Measurements from ENCODE around the gene LACRT. TPM values are rescaled to one million over a fixed set of nuclear protein-coding genes. Genes with fewer than 3 reads are reported as not detected.

LACRT gene
- total and polyA plus RNA-seq, 9 donors, result not detected

DNA sequence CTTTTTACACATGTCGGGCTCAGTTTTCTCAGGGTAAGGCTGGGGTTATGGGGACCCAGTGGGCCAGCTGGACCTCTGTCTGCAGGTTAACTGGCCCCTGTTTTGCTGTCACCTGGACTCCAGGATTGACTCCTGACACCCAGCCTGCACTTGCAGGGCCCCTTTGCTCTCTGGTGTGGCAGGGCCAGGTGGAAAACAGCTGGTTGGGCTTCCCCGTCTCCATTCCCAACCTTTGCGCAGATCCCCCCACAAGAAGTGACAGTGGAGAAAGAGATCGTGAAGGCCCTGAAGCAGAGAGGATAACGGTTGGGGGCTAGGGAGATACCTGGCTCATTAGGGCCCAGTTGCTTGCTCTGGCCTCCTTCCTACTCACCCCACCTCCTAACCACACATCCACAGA, 44.7 kb downstream of the LACRT start:
- Histone ChIP-seq H3K27ac (ENCODE audit: low read length) (no peak overlapping the region), H3K27me3 (ENCODE audit: control insufficient read depth, insufficient read depth, low read length) (peaks cover 41% of the 10 kb centered on the region), H3K9me3 (replicated peaks; ENCODE audit: control insufficient read depth, low read depth, low read length) (no peaks in the 10 kb centered on the region), H3K4me3 (ENCODE audit: low read length) (no peak overlapping the region), H3K36me3 (ENCODE audit: control insufficient read depth, insufficient read depth, low read length) (no peaks in the 10 kb centered on the region), H3K4me1 (ENCODE audit: control insufficient read depth, insufficient read depth, low read length) (peaks cover 30% of the 10 kb centered on the region)
- 30% methylated on average over 2 of the region's 5 CpGs for WGBS (ENCODE audit: insufficient coverage)
- no peak for DNase-seq

GRCh38 chr12:54588890-54589267, 45.8 kb downstream of the LACRT start:
- 19% methylated on average over 13 of the region's 13 CpGs for WGBS (ENCODE audit: insufficient coverage)
- no peak for DNase-seq
- Histone ChIP-seq H3K4me3 (ENCODE audit: low read length) (peak overlapping the region; percentile 37), H3K9me3 (replicated peaks; ENCODE audit: control insufficient read depth, low read depth, low read length) (no peaks in the 10 kb centered on the region), H3K4me1 (ENCODE audit: control insufficient read depth, insufficient read depth, low read length) (peaks cover 31% of the 10 kb centered on the region), H3K36me3 (ENCODE audit: control insufficient read depth, insufficient read depth, low read length) (no peaks in the 10 kb centered on the region), H3K27me3 (ENCODE audit: control insufficient read depth, insufficient read depth, low read length) (peaks cover 46% of the 10 kb centered on the region), H3K27ac (ENCODE audit: low read length) (no peak overlapping the region)

- DNase-seq, result peak; percentile 31
- Histone ChIP-seq H3K4me3 (ENCODE audit: low read length) (peak within 1 kb of the TSS; percentile 43), H3K27ac (ENCODE audit: low read length) (peak within 1 kb of the TSS; percentile 35), H3K9me3 (replicated peaks; ENCODE audit: control insufficient read depth, low read depth, low read length) (no peaks in the 10 kb centered on the region), H3K27me3 (ENCODE audit: control insufficient read depth, insufficient read depth, low read length) (peaks cover 51% of the 10 kb centered on the region), H3K36me3 (ENCODE audit: control insufficient read depth, insufficient read depth, low read length) (no peaks in the 10 kb centered on the region), H3K4me1 (ENCODE audit: control insufficient read depth, insufficient read depth, low read length) (peaks cover 34% of the 10 kb centered on the region)
- under 1% methylated on average over 34 of the region's 77 CpGs for WGBS (ENCODE audit: insufficient coverage)
These were observed 46.4 kb downstream of the LACRT start, which contains the start of gene PPP1R1A for GRCh38 chr12:54588110-54588889. TSS of gene PPP1R1A (minus strand) at chr12:54588659. CDS start at chr12:54588488, 171 bp downstream.

DNA sequence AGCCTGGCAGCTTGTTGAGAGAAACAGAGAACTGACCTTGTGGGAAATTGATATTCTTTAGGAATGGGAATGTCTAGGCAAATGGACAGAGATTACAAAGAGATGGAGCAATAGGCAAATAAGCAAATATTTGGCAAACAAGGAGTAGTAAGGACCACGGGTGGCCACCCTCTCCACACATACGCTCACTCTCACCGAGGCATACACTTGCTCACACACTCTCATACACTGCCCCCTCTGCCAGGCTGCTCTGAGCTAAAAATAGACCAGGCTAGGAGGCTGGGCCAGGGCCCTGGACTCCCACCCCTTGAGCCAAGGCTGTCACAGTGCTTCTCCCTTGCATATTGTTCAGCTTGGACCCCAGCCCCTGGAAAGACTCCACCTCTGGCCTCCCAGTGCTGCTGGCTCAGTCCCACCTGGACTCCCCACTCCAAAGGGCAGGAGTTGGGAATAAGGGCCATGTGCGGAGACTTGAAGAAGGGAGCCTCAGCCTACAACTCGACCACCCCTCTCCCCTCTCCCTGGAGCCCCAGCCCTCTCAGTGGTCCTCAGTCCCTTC, 47.3 kb downstream of the LACRT start:
- Histone ChIP-seq H3K27me3 (ENCODE audit: control insufficient read depth, insufficient read depth, low read length) (peaks cover 51% of the 10 kb centered on the region), H3K4me3 (ENCODE audit: low read length) (peak overlapping the region; percentile 43), H3K4me1 (ENCODE audit: control insufficient read depth, insufficient read depth, low read length) (peaks cover 34% of the 10 kb centered on the region), H3K36me3 (ENCODE audit: control insufficient read depth, insufficient read depth, low read length) (no peaks in the 10 kb centered on the region), H3K9me3 (replicated peaks; ENCODE audit: control insufficient read depth, low read depth, low read length) (no peaks in the 10 kb centered on the region), H3K27ac (ENCODE audit: low read length) (peak overlapping the region; percentile 35)
- peak; percentile 64 for DNase-seq
- WGBS (ENCODE audit: insufficient coverage), result 48% methylated on average over 2 of the region's 5 CpGs

GRCh38 chr12:54586620-54587019, 48.1 kb downstream of the LACRT start:
- H3K36me3 ChIP-seq (ENCODE audit: control insufficient read depth, insufficient read depth, low read length), result no peaks in the 10 kb centered on the region
- no peak overlapping the region for H3K27ac ChIP-seq (ENCODE audit: low read length)
- no peak overlapping the region for H3K4me3 ChIP-seq (ENCODE audit: low read length)
- H3K9me3 ChIP-seq (replicated peaks; ENCODE audit: control insufficient read depth, low read depth, low read length), result no peaks in the 10 kb centered on the region
- DNase-seq, result no peak
- H3K4me1 ChIP-seq (ENCODE audit: control insufficient read depth, insufficient read depth, low read length), result peaks cover 34% of the 10 kb centered on the region
- WGBS (ENCODE audit: insufficient coverage), result 67% methylated on average over 2 of the region's 2 CpGs
- peaks cover 47% of the 10 kb centered on the region for H3K27me3 ChIP-seq (ENCODE audit: control insufficient read depth, insufficient read depth, low read length)

DNA sequence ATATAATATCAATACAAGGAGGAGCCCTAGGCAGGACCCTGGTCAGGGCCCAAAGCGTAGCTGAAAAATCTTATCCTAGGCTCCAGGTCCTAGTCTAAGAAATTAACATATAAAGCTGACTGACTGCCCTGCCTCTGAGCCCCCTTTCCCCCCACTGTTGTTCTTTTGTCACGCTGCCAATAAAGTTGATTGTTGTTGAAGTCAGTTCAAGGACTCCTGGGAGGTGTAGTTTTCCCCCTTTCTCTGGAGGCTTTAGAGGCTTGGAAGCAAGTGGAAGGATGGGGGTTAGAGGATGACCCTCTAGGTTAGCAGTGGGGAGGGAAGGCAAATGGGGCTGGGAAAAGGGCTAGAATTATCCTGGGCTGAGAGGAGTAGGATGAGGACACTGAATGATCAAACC, 49.5 kb downstream of the LACRT start:
- H3K36me3 ChIP-seq (ENCODE audit: control insufficient read depth, insufficient read depth, low read length), result no peaks in the 10 kb centered on the region
- no peak overlapping the region for H3K4me3 ChIP-seq (ENCODE audit: low read length)
- DNase-seq, result no peak
- H3K27ac ChIP-seq (ENCODE audit: low read length), result no peak overlapping the region
- WGBS (ENCODE audit: insufficient coverage), result no CpG with 5 or more reads among the region's 2 CpGs
- H3K27me3 ChIP-seq (ENCODE audit: control insufficient read depth, insufficient read depth, low read length), result peaks cover 39% of the 10 kb centered on the region
- no peaks in the 10 kb centered on the region for H3K9me3 ChIP-seq (replicated peaks; ENCODE audit: control insufficient read depth, low read depth, low read length)
- peaks cover 30% of the 10 kb centered on the region for H3K4me1 ChIP-seq (ENCODE audit: control insufficient read depth, insufficient read depth, low read length)

DNA sequence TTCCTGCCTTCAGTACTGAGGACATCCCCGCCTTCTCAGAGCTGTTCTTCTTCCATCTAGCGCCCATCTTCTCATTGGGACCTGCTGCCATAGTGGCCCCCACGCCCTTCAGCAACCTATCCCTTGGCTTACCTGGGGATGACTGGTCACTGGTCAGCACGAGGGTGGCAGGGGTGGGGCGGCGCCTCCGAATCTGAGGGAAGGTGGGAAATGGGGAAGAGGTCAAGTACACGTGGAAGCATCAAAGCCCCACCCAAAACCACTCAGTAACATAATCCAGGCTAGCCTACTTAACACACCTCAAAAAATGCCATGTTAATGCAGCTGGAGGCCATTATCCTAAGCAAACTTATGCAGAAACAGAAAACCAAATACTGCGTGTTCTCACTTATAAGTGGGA, 50.6 kb downstream of the LACRT start:
- WGBS (ENCODE audit: insufficient coverage), result 100% methylated on average over 1 of the region's 9 CpGs
- Histone ChIP-seq H3K4me1 (ENCODE audit: control insufficient read depth, insufficient read depth, low read length) (peaks cover 35% of the 10 kb centered on the region), H3K4me3 (ENCODE audit: low read length) (no peak overlapping the region), H3K36me3 (ENCODE audit: control insufficient read depth, insufficient read depth, low read length) (no peaks in the 10 kb centered on the region), H3K9me3 (replicated peaks; ENCODE audit: control insufficient read depth, low read depth, low read length) (no peaks in the 10 kb centered on the region), H3K27ac (ENCODE audit: low read length) (no peak overlapping the region), H3K27me3 (ENCODE audit: control insufficient read depth, insufficient read depth, low read length) (peaks cover 30% of the 10 kb centered on the region)
- no peak for DNase-seq

DNA sequence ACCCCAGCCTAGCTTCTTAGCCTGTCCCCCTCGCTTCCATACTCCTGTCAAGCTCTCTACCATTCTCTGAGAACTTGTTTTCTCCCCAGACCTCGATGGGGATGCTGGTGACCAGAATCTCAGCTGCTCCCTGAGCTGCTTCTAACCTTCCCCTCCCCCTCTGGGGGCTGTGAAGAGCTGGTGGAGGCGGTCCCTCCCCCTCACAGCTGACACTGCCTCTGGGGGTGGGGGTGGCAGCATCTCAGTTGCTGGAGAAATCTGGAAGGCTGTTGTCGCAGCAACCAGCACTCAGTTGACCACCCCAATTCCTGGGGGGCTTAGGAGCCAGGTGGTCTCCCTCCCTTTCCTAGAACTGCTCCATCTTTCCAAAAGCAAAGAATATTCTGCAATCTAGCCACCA, 51.0 kb downstream of the LACRT start:
- no peak for DNase-seq
- Histone ChIP-seq H3K27ac (ENCODE audit: low read length) (no peak overlapping the region), H3K9me3 (replicated peaks; ENCODE audit: control insufficient read depth, low read depth, low read length) (no peaks in the 10 kb centered on the region), H3K36me3 (ENCODE audit: control insufficient read depth, insufficient read depth, low read length) (no peaks in the 10 kb centered on the region), H3K27me3 (ENCODE audit: control insufficient read depth, insufficient read depth, low read length) (peaks cover 26% of the 10 kb centered on the region), H3K4me1 (ENCODE audit: control insufficient read depth, insufficient read depth, low read length) (peaks cover 31% of the 10 kb centered on the region), H3K4me3 (ENCODE audit: low read length) (no peak overlapping the region)
- 25% methylated on average over 1 of the region's 4 CpGs for WGBS (ENCODE audit: insufficient coverage)

DNA sequence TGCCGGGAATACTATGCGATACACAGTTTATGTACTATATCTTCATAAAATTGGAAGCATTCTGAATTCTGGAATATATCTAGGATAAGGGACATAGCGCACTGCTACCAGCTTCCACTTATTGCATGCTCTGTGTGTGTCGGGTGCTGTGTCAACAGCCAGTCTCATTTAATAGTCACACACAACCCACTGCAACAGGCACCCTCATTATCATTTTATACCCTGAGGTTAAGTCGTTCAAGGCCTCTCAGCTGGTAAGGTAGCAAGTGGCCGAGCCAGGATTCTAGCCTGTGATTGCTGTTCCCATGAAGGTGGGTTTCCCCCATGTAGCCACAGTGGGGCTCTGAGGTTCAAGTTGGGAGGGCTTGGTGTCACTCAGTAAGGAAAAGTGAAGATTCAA, 53.3 kb downstream of the LACRT start:
- WGBS (ENCODE audit: insufficient coverage), result 90% methylated on average over 2 of the region's 6 CpGs
- no peak for DNase-seq
- Histone ChIP-seq H3K27me3 (ENCODE audit: control insufficient read depth, insufficient read depth, low read length) (peaks cover 13% of the 10 kb centered on the region), H3K36me3 (ENCODE audit: control insufficient read depth, insufficient read depth, low read length) (peaks cover 2% of the 10 kb centered on the region), H3K9me3 (replicated peaks; ENCODE audit: control insufficient read depth, low read depth, low read length) (no peaks in the 10 kb centered on the region), H3K4me3 (ENCODE audit: low read length) (no peak overlapping the region), H3K4me1 (ENCODE audit: control insufficient read depth, insufficient read depth, low read length) (peaks cover 12% of the 10 kb centered on the region), H3K27ac (ENCODE audit: low read length) (no peak overlapping the region)

Measured in muscle of leg (tissue), 11 donors.